ENCODE data around the gene PRX. TPM values are rescaled to one million over a fixed set of nuclear protein-coding genes. Genes with fewer than 3 reads are reported as not detected.

PRX gene
- total and polyA plus RNA-seq, 9 of the 15 experiments (the other 6 are each of a cell fraction or from before 2014, with no cell fraction given), result 0.65 to 3.5 (median 1.7) TPM; not detected in 2

DNA sequence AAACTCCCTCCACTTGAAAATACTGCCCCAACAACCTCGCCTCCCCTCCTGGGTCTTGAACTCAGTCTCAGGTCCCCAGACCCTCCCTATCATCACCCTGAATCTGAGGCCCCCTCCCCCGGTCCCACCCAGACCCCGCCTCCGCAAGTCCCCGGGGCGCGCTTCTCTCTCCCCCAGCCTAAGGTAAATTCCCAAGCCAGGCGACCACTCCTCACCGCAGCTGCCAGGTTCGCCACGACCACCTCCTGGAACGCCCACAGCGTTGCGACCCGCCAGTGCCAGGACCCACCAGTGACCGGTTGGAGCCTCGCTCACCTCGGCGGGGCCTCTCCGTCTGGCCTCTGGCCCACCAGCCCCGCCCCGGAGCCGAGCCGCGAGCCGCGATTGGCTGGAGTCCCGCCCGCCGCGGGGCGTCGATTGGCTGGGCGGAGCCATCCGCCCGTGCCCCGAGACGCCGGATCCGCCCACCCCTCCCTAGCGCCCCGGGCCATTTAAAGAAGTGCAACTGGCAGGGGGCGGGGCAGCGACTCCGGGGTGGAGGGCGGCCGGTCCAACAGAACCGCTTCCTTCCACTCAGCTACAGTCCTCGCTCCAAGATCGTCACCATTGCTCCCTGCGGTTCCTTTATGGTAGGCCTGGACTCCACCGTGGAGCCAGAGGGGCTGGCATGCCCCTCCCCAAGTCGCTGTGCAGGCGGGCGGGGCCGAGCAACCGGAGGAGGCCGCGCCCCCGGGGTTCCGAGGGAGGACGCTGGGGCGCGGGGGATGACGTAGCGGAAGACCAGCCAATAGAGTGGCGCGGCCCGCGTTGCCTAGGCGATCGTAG, 31.0 kb upstream of the PRX start, which contains the start of gene SERTAD3 (continued):
- TF ChIP-seq PHB (CRISPR knock-in tag; IDR thresholded peaks at IDR 0.05) (no peak), GABPA (tag; conservative IDR thresholded peaks at IDR 0.05; ENCODE audit: low read depth) (peak; percentile 30; the same call in 1 of the 2 replicates), MAFF (IDR thresholded peaks at IDR 0.05; ENCODE audit: low read length) (no peak), NEUROD1 (IDR thresholded peaks at IDR 0.05; ENCODE audit: borderline replicate concordance, low read depth, low read length, partially characterized antibody) (no peak), ZNF239 (CRISPR knock-in tag; IDR thresholded peaks at IDR 0.05) (no peak), RBM39 (optimal IDR thresholded peaks at IDR 0.05; ENCODE audit: low read depth, low read length) (no peak), ZNF232 (CRISPR knock-in tag; IDR thresholded peaks at IDR 0.05) (0 out of 2 replicates have a peak, but pooled peaks have one; percentile 44), GATA2 (CRISPR knock-in tag; IDR thresholded peaks at IDR 0.05) (no peak), CBX2 (IDR thresholded peaks at IDR 0.05; ENCODE audit: insufficient read depth, low read length, poor library complexity, severe bottlenecking) (no peak), ZNF146 (CRISPR knock-in tag; IDR thresholded peaks at IDR 0.05; ENCODE audit: unreplicated experiment) (no peak), YBX1 (IDR thresholded peaks at IDR 0.05) (no peak)
- TF ChIP-seq, protein P1, sequence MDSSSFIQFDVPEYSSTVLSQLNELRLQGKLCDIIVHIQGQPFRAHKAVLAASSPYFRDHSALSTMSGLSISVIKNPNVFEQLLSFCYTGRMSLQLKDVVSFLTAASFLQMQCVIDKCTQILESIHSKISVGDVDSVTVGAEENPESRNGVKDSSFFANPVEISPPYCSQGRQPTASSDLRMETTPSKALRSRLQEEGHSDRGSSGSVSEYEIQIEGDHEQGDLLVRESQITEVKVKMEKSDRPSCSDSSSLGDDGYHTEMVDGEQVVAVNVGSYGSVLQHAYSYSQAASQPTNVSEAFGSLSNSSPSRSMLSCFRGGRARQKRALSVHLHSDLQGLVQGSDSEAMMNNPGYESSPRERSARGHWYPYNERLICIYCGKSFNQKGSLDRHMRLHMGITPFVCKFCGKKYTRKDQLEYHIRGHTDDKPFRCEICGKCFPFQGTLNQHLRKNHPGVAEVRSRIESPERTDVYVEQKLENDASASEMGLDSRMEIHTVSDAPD (CRISPR knock-in tag; IDR thresholded peaks at IDR 0.05), result no peak
- TF ChIP-seq, protein P2, sequence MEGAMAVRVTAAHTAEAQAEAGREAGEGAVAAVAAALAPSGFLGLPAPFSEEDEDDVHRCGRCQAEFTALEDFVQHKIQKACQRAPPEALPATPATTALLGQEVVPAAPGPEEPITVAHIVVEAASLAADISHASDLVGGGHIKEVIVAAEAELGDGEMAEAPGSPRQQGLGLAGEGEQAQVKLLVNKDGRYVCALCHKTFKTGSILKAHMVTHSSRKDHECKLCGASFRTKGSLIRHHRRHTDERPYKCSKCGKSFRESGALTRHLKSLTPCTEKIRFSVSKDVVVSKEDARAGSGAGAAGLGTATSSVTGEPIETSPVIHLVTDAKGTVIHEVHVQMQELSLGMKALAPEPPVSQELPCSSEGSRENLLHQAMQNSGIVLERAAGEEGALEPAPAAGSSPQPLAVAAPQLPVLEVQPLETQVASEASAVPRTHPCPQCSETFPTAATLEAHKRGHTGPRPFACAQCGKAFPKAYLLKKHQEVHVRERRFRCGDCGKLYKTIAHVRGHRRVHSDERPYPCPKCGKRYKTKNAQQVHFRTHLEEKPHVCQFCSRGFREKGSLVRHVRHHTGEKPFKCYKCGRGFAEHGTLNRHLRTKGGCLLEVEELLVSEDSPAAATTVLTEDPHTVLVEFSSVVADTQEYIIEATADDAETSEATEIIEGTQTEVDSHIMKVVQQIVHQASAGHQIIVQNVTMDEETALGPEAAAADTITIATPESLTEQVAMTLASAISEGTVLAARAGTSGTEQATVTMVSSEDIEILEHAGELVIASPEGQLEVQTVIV (CRISPR knock-in tag; IDR thresholded peaks at IDR 0.05; ENCODE audit: borderline replicate concordance), result no peak
- TF ChIP-seq, protein P3, sequence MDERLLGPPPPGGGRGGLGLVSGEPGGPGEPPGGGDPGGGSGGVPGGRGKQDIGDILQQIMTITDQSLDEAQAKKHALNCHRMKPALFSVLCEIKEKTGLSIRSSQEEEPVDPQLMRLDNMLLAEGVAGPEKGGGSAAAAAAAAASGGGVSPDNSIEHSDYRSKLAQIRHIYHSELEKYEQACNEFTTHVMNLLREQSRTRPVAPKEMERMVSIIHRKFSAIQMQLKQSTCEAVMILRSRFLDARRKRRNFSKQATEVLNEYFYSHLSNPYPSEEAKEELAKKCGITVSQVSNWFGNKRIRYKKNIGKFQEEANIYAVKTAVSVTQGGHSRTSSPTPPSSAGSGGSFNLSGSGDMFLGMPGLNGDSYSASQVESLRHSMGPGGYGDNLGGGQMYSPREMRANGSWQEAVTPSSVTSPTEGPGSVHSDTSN (CRISPR knock-in tag; IDR thresholded peaks at IDR 0.05; ENCODE audit: low read depth), result no peak
- TF ChIP-seq, protein P3 (tag; conservative IDR thresholded peaks at IDR 0.05; ENCODE audit: low read depth), result no peak
- TF ChIP-seq, protein P4, sequence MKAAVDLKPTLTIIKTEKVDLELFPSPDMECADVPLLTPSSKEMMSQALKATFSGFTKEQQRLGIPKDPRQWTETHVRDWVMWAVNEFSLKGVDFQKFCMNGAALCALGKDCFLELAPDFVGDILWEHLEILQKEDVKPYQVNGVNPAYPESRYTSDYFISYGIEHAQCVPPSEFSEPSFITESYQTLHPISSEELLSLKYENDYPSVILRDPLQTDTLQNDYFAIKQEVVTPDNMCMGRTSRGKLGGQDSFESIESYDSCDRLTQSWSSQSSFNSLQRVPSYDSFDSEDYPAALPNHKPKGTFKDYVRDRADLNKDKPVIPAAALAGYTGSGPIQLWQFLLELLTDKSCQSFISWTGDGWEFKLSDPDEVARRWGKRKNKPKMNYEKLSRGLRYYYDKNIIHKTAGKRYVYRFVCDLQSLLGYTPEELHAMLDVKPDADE (conservative IDR thresholded peaks at IDR 0.05; ENCODE audit: control insufficient read depth, low read depth, low read length), result peak; percentile 65; the same call in 1 of the 2 replicates
- TF ChIP-seq, protein P5, sequence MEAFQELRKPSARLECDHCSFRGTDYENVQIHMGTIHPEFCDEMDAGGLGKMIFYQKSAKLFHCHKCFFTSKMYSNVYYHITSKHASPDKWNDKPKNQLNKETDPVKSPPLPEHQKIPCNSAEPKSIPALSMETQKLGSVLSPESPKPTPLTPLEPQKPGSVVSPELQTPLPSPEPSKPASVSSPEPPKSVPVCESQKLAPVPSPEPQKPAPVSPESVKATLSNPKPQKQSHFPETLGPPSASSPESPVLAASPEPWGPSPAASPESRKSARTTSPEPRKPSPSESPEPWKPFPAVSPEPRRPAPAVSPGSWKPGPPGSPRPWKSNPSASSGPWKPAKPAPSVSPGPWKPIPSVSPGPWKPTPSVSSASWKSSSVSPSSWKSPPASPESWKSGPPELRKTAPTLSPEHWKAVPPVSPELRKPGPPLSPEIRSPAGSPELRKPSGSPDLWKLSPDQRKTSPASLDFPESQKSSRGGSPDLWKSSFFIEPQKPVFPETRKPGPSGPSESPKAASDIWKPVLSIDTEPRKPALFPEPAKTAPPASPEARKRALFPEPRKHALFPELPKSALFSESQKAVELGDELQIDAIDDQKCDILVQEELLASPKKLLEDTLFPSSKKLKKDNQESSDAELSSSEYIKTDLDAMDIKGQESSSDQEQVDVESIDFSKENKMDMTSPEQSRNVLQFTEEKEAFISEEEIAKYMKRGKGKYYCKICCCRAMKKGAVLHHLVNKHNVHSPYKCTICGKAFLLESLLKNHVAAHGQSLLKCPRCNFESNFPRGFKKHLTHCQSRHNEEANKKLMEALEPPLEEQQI (IDR thresholded peaks at IDR 0.05), result no peak
